Transverse colon (tissue), 4 donors: ENCODE measurements around the gene KRT8. TPM values are rescaled to one million over a fixed set of nuclear protein-coding genes. Genes with fewer than 3 reads are reported as not detected.

Experiments
- DNase-seq: peaks from one replicate; pipeline ENCODE4 v3.0.0-alpha.2; 2019
- H3K27ac ChIP-seq, 4 donors: fragments of 200-600 bp; sonication (generic); 2 replicates each; pipeline ENCODE4 v1.5.1; 2016 to 2018; ENCODE audit warnings: inconsistent platforms in 4 of 4
- H3K27me3 ChIP-seq: fragments of 200-600 bp; sonication (generic); 2 replicates; pipeline ENCODE4 v1.5.1; 2017; ENCODE audit warnings: inconsistent platforms
- H3K36me3 ChIP-seq, 4 donors: fragments of 200-600 bp; sonication (generic); 2 replicates each; pipeline ENCODE4 v1.5.1; 2017 to 2019; ENCODE audit warnings: inconsistent platforms in 4 of 4
- H3K4me1 ChIP-seq, 4 donors: fragments of 200-600 bp; sonication (generic); 2 replicates each; pipeline ENCODE4 v1.5.1; 2017 to 2020; ENCODE audit warnings: inconsistent platforms in 4 of 4
- H3K4me3 ChIP-seq, 4 donors: fragments of 200-600 bp; sonication (generic); 1 replicate in 1 of 4; 2 replicates in 3 of 4; pipeline versions ENCODE4 v1.5.1 to v1.6.1; 2017 to 2019; ENCODE audit warnings: inconsistent platforms in 4 of 4
- H3K9me3 ChIP-seq, 2 donors: fragments of 200-600 bp; sonication (generic); 2 replicates each; pipeline ENCODE4 v1.5.1; 2017 to 2019; ENCODE audit warnings: inconsistent platforms in 2 of 2
- EP300 ChIP-seq: sonication (generic); formaldehyde crosslinking; IDR thresholded peaks from one replicate; pipeline ENCODE4 v1.6.1; 2017; ENCODE audit warnings: antibody characterized with exemption, low read depth
- POLR2A ChIP-seq: fragments of 450-650 bp; IDR thresholded peaks from one replicate; pipeline ENCODE4 v1.6.1; 2016; ENCODE audit warnings: antibody characterized with exemption, mild to moderate bottlenecking, moderate library complexity
- POLR2AphosphoS5 ChIP-seq, 3 donors: sonication (generic); formaldehyde crosslinking; IDR thresholded peaks; one replicate each; pipeline ENCODE4 v1.6.1; 2016; ENCODE audit warnings: antibody characterized with exemption in 3 of 3
- WGBS, 2 donors: methylation state at CpG; one replicate each; pipeline ENCODE4 v1.1.5; 2018; ENCODE audit warnings: low coverage in 1 of 2; 5-methylcytosine and 5-hydroxymethylcytosine counted together
- in situ Hi-C, 4 donors: fragments of 200-750 bp; cut with MboI; loops; one replicate each; pipeline versions ENCODE4 v1.15.0 to v1.15.1; 2017; ENCODE audit warnings: low sequenced_read_pairs in 3 of 4, low pct_ligation_motif_present in 1 of 4, low pct_unique_long_range_greater_than_20kb in 1 of 4
- intact Hi-C: fragments of 100-400 bp; cut with DNase I; formaldehyde crosslinking; loops from one replicate; pipeline ENCODE4 v1.15.1; 2023; ENCODE audit warnings: low total_unique reads
- total RNA-seq, 4 donors: library from RNA; depleted of rRNA; stranded (reverse); fragments of >200 nt; gene quantifications; one replicate each; pipeline ENCODE4 v1.1.0, GENCODE V29; 2016
- TF ChIP-seq, protein P1 (sequence below), 5 experiments: fragments of 200-600 bp in 3 of 5; fragments of 450-650 bp in 2 of 5; sonication (generic) in 3 of 5; IDR thresholded peaks; 1 replicate in 2 of 5; 2 replicates in 3 of 5; pipeline ENCODE4 v1.5.1; 2016 to 2017; ENCODE audit warnings: antibody characterized with exemption in 5 of 5, inconsistent platforms in 3 of 5, mild to moderate bottlenecking in 2 of 5, moderate library complexity in 1 of 5

Gene KRT8
- total RNA-seq, 4 donors from 2014 or later: 1,016 to 3,505 (median 2,245) TPM

- intact Hi-C loops (no loop called here), in situ Hi-C loops (no loop called here)
- H3K4me1 ChIP-seq: peaks cover 10 to 66% (median 52%) of the 10 kb centered on the region in 4 donors
- no peaks in the 10 kb centered on the region for H3K9me3 ChIP-seq
- H3K4me3 ChIP-seq: peak overlapping the region in 1 of 4 donors; percentile 80
- peaks cover 0 to 15% (median 4%) of the 10 kb centered on the region in 4 donors for H3K36me3 ChIP-seq
- 74% methylated on average over 9 of the region's 9 CpGs; no CpG with 5 or more reads in 1 of the 2 donors for WGBS, 2 donors
- DNase-seq: peak; percentile 52
- H3K27me3 ChIP-seq: no peaks in the 10 kb centered on the region
- H3K27ac ChIP-seq: peak overlapping the region; percentile 91 to 98 (median 93)
- TF ChIP-seq POLR2A (peak; percentile 32), EP300 (no peak), POLR2AphosphoS5 (IDR thresholded peaks at IDR 0.05) (peak in 2 of 3 donors; percentile 47 to 90)
- TF ChIP-seq, protein P1, sequence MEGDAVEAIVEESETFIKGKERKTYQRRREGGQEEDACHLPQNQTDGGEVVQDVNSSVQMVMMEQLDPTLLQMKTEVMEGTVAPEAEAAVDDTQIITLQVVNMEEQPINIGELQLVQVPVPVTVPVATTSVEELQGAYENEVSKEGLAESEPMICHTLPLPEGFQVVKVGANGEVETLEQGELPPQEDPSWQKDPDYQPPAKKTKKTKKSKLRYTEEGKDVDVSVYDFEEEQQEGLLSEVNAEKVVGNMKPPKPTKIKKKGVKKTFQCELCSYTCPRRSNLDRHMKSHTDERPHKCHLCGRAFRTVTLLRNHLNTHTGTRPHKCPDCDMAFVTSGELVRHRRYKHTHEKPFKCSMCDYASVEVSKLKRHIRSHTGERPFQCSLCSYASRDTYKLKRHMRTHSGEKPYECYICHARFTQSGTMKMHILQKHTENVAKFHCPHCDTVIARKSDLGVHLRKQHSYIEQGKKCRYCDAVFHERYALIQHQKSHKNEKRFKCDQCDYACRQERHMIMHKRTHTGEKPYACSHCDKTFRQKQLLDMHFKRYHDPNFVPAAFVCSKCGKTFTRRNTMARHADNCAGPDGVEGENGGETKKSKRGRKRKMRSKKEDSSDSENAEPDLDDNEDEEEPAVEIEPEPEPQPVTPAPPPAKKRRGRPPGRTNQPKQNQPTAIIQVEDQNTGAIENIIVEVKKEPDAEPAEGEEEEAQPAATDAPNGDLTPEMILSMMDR (IDR thresholded peaks at IDR 0.05): no peak
These were observed 4.5 kb downstream of the KRT8 start for GRCh38 chr12:52900166-52900895.

- TF ChIP-seq POLR2AphosphoS5 (IDR thresholded peaks at IDR 0.05): peak; percentile 23 to 77 (median 69)
- TF ChIP-seq POLR2A: no peak
- Histone ChIP-seq H3K27me3 (no peaks in the 10 kb centered on the region), H3K4me1 (peaks cover 8 to 60% (median 50%) of the 10 kb centered on the region in 4 donors), H3K4me3 (no peak overlapping the region), H3K27ac (peak overlapping the region; percentile 91 to 98 (median 93)), H3K9me3 (no peaks in the 10 kb centered on the region), H3K36me3 (peaks cover 0 to 15% (median 4%) of the 10 kb centered on the region in 4 donors)
- WGBS, 2 donors: 93% methylated on average over 13 of the region's 13 CpGs; no CpG with 5 or more reads in 1 of the 2 donors
- DNase-seq: peak; percentile 39
- intact Hi-C loops: no loop called here
- in situ Hi-C loops: no loop called here
These were observed 5.4 kb downstream of the KRT8 start for GRCh38 chr12:52899338-52900035.

- Histone ChIP-seq H3K4me3 (no peak overlapping the region), H3K4me1 (peaks cover 8 to 53% (median 44%) of the 10 kb centered on the region in 4 donors), H3K36me3 (peaks cover 0 to 15% (median 4%) of the 10 kb centered on the region in 4 donors), H3K27me3 (no peaks in the 10 kb centered on the region), H3K9me3 (no peaks in the 10 kb centered on the region), H3K27ac (peak overlapping the region; percentile 91 to 98 (median 93))
- intact Hi-C loops (no loop called here), in situ Hi-C loops (no loop called here)
- TF ChIP-seq POLR2A (peak; percentile 77), POLR2AphosphoS5 (IDR thresholded peaks at IDR 0.05) (peak; percentile 41 to 88 (median 87)), EP300 (peak; percentile 27)
- TF ChIP-seq, protein P1 (IDR thresholded peaks at IDR 0.05): peak in 1 of 5 experiments; percentile 8
- 47% methylated on average over 3 of the region's 3 CpGs; no CpG with 5 or more reads in 1 of the 2 donors for WGBS, 2 donors
- peak; percentile 72 for DNase-seq
These were observed 8.4 kb downstream of the KRT8 start for GRCh38 chr12:52896190-52897100.

- Histone ChIP-seq H3K4me1 (peaks cover 8 to 46% (median 37%) of the 10 kb centered on the region in 4 donors), H3K4me3 (no peak overlapping the region), H3K9me3 (no peaks in the 10 kb centered on the region), H3K36me3 (peaks cover 0 to 10% (median 4%) of the 10 kb centered on the region in 4 donors), H3K27me3 (no peaks in the 10 kb centered on the region), H3K27ac (peak overlapping the region; percentile 91 to 98 (median 93))
- in situ Hi-C loops (no loop called here), intact Hi-C loops (no loop called here)
- 35% methylated on average over 2 of the region's 2 CpGs; no CpG with 5 or more reads in 1 of the 2 donors for WGBS, 2 donors
- no peak for TF ChIP-seq EP300
- peak in 1 of 3 donors; percentile 6 for TF ChIP-seq POLR2AphosphoS5 (IDR thresholded peaks at IDR 0.05)
- no peak for DNase-seq
These were observed 9.1 kb downstream of the KRT8 start for GRCh38 chr12:52895726-52896189.
